COLO829 (cell line): Measurements from ENCODE around the gene ITPK1.
A peak's percentile ranks its signal among the peaks of the same experiment; 100 is the strongest.

Experiments
- DNase-seq: peaks from one replicate; pipeline ENCODE4 v3.0.0; 2012; ENCODE audit warnings: low spot score

The ITPK1 gene

GRCh38 chr14:93044556-93044955 is 71.2 kb downstream of the ITPK1 start:
- no peak for DNase-seq

GRCh38 chr14:93044121-93044520 is 71.6 kb downstream of the ITPK1 start:
- DNase-seq: no peak

- DNase-seq: peak; percentile 58
Observed at GRCh38 chr14:93042968-93043940, 72.5 kb downstream of the ITPK1 start.

GRCh38 chr14:93041830-93042229 is 73.9 kb downstream of the ITPK1 start:
- DNase-seq: no peak

- no peak for DNase-seq
Observed at GRCh38 chr14:93040982-93041381, 74.7 kb downstream of the ITPK1 start.

GRCh38 chr14:93040443-93040842 is 75.3 kb downstream of the ITPK1 start:
- DNase-seq: no peak

GRCh38 chr14:93039649-93040315 is 75.9 kb downstream of the ITPK1 start:
- no peak for DNase-seq

GRCh38 chr14:93037351-93037750 is 78.4 kb downstream of the ITPK1 start:
- no peak for DNase-seq

- DNase-seq: peak; percentile 68
Observed at GRCh38 chr14:93036652-93037345, 78.9 kb downstream of the ITPK1 start.

GRCh38 chr14:93035917-93036651 is 79.6 kb downstream of the ITPK1 start:
- DNase-seq: peak; percentile 86

GRCh38 chr14:93035585-93035916 is 80.2 kb downstream of the ITPK1 start:
- no peak for DNase-seq

- DNase-seq: no peak
Observed at GRCh38 chr14:93034671-93034994, 81.1 kb downstream of the ITPK1 start.

GRCh38 chr14:93033983-93034670 is 81.6 kb downstream of the ITPK1 start:
- DNase-seq: no peak

- no peak for DNase-seq
Observed at GRCh38 chr14:93033084-93033982, 82.4 kb downstream of the ITPK1 start.

GRCh38 chr14:93032421-93032936 is 83.2 kb downstream of the ITPK1 start:
- peak; percentile 75 for DNase-seq

GRCh38 chr14:93031505-93032315 is 84.0 kb downstream of the ITPK1 start:
- DNase-seq: peak; percentile 78

GRCh38 chr14:93030761-93031160 is 85.0 kb downstream of the ITPK1 start:
- DNase-seq: no peak

GRCh38 chr14:93029911-93030508 is 85.7 kb downstream of the ITPK1 start:
- no peak for DNase-seq

GRCh38 chr14:93029417-93029816 is 86.3 kb downstream of the ITPK1 start:
- no peak for DNase-seq
